ENCODE results near the gene ATP1B4.

Gene ATP1B4

GRCh38 chrX:120428309-120428708 is 66.4 kb downstream of the ATP1B4 start (continued):
- peak; percentile 66 for TF ChIP-seq SP7 (tag by site-specific recombination; IDR thresholded peaks at IDR 0.05)
- no peak for TF ChIP-seq HOXA7 (CRISPR knock-in tag; IDR thresholded peaks at IDR 0.05; ENCODE audit: borderline replicate concordance)
- TF ChIP-seq ZBTB17 (tag by site-specific recombination; IDR thresholded peaks at IDR 0.05) = peak; percentile 51; the same call in 1 of the 2 replicates
- TF ChIP-seq ZFP41 (tag by site-specific recombination; IDR thresholded peaks at IDR 0.05; ENCODE audit: borderline replicate concordance) = no peak
- peak; percentile 40; the same call in 1 of the 2 replicates for TF ChIP-seq FEZF1 (tag by site-specific recombination; IDR thresholded peaks at IDR 0.05)
- TF ChIP-seq ZNF624 (tag by site-specific recombination; IDR thresholded peaks at IDR 0.05) = no peak
- TF ChIP-seq ZNF704 (tag by site-specific recombination; IDR thresholded peaks at IDR 0.05) = no peak
- peak; percentile 37; the same call in 1 of the 2 replicates for TF ChIP-seq PRDM1 (tag by site-specific recombination; IDR thresholded peaks at IDR 0.05)
- no peak for TF ChIP-seq ZNF416 (tag by site-specific recombination; IDR thresholded peaks at IDR 0.05)
- 0 out of 2 replicates have a peak, but pooled peaks have one; percentile 68 for TF ChIP-seq KLF10 (tag by site-specific recombination; IDR thresholded peaks at IDR 0.05)
- no peak for TF ChIP-seq ZNF140 (tag by site-specific recombination; IDR thresholded peaks at IDR 0.05)
- peak; percentile 79 for TF ChIP-seq KLF8 (tag by site-specific recombination; IDR thresholded peaks at IDR 0.05)
- TF ChIP-seq ZBTB8A (tag by site-specific recombination; IDR thresholded peaks at IDR 0.05) = no peak

DNA sequence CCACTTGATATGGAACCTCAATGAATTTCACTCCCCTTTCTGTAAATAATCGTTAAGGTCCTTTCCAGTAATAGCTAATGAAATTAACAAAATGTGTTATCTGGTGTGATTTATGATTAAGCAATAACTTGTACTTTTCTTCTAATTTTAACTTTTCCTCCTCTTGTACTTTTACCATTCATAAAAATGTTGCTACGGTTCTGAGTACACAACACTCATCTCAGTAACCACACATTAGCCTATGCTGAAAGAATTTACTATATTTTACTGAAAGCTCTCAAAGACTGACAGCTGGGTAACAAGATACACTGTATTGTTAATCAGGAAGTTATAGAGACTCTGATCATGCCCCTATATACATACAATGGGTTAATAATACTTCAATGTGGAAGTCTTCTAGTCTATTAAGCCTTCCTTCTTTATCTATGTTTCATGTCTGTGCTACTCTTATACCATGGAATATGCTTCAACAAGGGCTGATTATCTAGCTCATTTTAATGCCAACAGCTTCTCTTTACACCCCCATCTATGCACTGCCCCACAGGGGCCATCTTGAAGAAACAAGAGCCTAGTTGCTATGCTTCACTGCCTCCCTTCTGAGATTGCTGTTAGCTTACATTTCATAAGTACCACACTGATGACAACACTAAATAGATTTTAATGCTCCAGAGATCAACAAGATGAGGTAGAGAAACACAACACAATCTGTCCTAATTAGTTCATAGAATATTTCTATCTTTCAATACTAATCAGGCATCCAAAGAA is 68.1 kb downstream of the ATP1B4 start:
- Histone ChIP-seq H3K4me3 (ENCODE audit: low read depth, low read length) (no peak overlapping the region), H3K4me1 (ENCODE audit: control insufficient read depth, insufficient read depth, low read length) (0 out of 2 replicates have a peak, but pooled peaks cover 3% of the 10 kb centered on the region), H3K27ac (ENCODE audit: extremely low read depth, low read depth, low read length) (no peak overlapping the region), H3K9me3 (ENCODE audit: control insufficient read depth, insufficient read depth, low read depth, low read length) (no peaks in the 10 kb centered on the region), H3K36me3 (ENCODE audit: control insufficient read depth in 2 of 2, insufficient read depth in 1 of 2, low read length in 2 of 2) (no peaks in the 10 kb centered on the region)
- CTCF ChIA-PET = interaction anchor here (1.1 kb wide), 1 partner anchor 216 kb away, joined by 3 read pairs; no protein-coding TSS in a partner anchor
- POLR2A ChIA-PET = no interaction called here
- TF ChIP-seq ZNF624 (tag by site-specific recombination; IDR thresholded peaks at IDR 0.05) (no peak), ZNF654 (tag by site-specific recombination; IDR thresholded peaks at IDR 0.05; ENCODE audit: low read depth) (no peak), PRDM6 (tag by site-specific recombination; IDR thresholded peaks at IDR 0.05) (peak; percentile 62), ZFP69B (tag by site-specific recombination; IDR thresholded peaks at IDR 0.05) (no peak), ZBTB17 (tag by site-specific recombination; IDR thresholded peaks at IDR 0.05) (peak; percentile 48), ZBTB21 (tag by site-specific recombination; IDR thresholded peaks at IDR 0.05) (no peak), BCL11A (tag by site-specific recombination; IDR thresholded peaks at IDR 0.05; ENCODE audit: low read depth) (no peak), ZNF280C (tag by site-specific recombination; IDR thresholded peaks at IDR 0.05) (no peak), ZNF792 (tag by site-specific recombination; IDR thresholded peaks at IDR 0.05) (no peak), ZNF214 (tag by site-specific recombination; IDR thresholded peaks at IDR 0.05; ENCODE audit: borderline replicate concordance) (no peak), ZNF16 (tag by site-specific recombination; IDR thresholded peaks at IDR 0.05; ENCODE audit: low read depth) (no peak), OSR2 (tag by site-specific recombination; IDR thresholded peaks at IDR 0.05) (peak; percentile 31; the same call in 1 of the 2 replicates), ZNF155 (tag by site-specific recombination; IDR thresholded peaks at IDR 0.05) (no peak), ZNF202 (tag by site-specific recombination; IDR thresholded peaks at IDR 0.05; ENCODE audit: borderline replicate concordance) (no peak)
